Ovary (tissue), 9 donors: ENCODE results near the gene EGFLAM. TPM values are rescaled to one million over a fixed set of nuclear protein-coding genes. Genes with fewer than 3 reads are reported as not detected.

Experiments used
- DNase-seq, 5 donors: peaks; one replicate each; pipeline ENCODE4 v3.0.0-alpha.2; 2019 to 2020
- H3K27ac ChIP-seq, 2 donors: fragments of 200-600 bp; one replicate each; pipeline versions ENCODE4 v1.5.1 to v1.8.0; 2019 to 2022
- H3K27me3 ChIP-seq: fragments of 200-600 bp; one replicate; pipeline ENCODE4 v1.8.0; 2022
- H3K36me3 ChIP-seq: fragments of 200-600 bp; sonication (generic); one replicate; pipeline ENCODE4 v1.5.1; 2019
- H3K4me1 ChIP-seq: one replicate; pipeline ENCODE4 v1.8.1; 2013; ENCODE audit warnings: mild to moderate bottlenecking, moderate library complexity; ENCODE audit not compliant: insufficient read depth
- H3K4me3 ChIP-seq: fragments of 200-600 bp; sonication (generic); one replicate; pipeline ENCODE4 v1.5.1; 2017
- H3K9me3 ChIP-seq, 2 donors: fragments of 200-600 bp in 1 of 2; sonication (generic) in 1 of 2; one replicate each; pipeline versions ENCODE4 v1.5.1 to v1.8.1; 2013 to 2019; ENCODE audit warnings: mild to moderate bottlenecking in 1 of 2, moderate library complexity in 1 of 2
- CTCF ChIP-seq, 3 donors: fragments of 450-650 bp in 2 of 3; fragments of 200-600 bp in 1 of 3; IDR thresholded peaks; one replicate each; pipeline versions ENCODE4 v1.5.1 to v1.8.0; 2016 to 2022; ENCODE audit warnings: antibody characterized with exemption in 3 of 3, mild to moderate bottlenecking in 1 of 3
- EP300 ChIP-seq: sonication (generic); formaldehyde crosslinking; IDR thresholded peaks from one replicate; pipeline ENCODE4 v1.6.1; 2017; ENCODE audit warnings: antibody characterized with exemption
- POLR2A ChIP-seq: fragments of 450-650 bp; IDR thresholded peaks from one replicate; pipeline ENCODE4 v1.6.1; 2017; ENCODE audit warnings: antibody characterized with exemption, mild to moderate bottlenecking, moderate library complexity
- WGBS, 3 donors: extraction: QIAGEN DNeasy Blood & Tissue Kit in 1 of 3; methylation state at CpG; one replicate each; pipeline versions ENCODE4 v1.1.5 to v1.1.7; 2013 to 2017; 5-methylcytosine and 5-hydroxymethylcytosine counted together
- intact Hi-C, 4 donors: fragments of 100-400 bp; cut with DNase I; formaldehyde crosslinking; loops; one replicate each; pipeline versions ENCODE4 v1.11.0 to v1.15.1; 2022 to 2023
- polyA plus RNA-seq, 2 donors: library from polyadenylated mRNA; stranded (reverse); fragments of 200-250 nt in 1 of 2; fragments of 350-450 nt in 1 of 2; fragmentation: Illumina TruSeq in 1 of 2; extraction: RNeasy Lipid Tissue Mini Kit (QIAGEN cat#74804) in 1 of 2; gene quantifications; one replicate each; pipeline ENCODE4 v1.2.3, GENCODE V29; 2013 to 2014
- total RNA-seq, 7 donors: library from RNA; depleted of rRNA in 2 of 7; stranded (reverse); fragments of >200 nt in 2 of 7; fragmentation: NEBNext Ultra II Directional in 3 of 7; extraction: Animal tissue kit (Norgen Biotek cat#: 25700) in 3 of 7; gene quantifications; one replicate each; pipeline versions ENCODE4 v1.1.0 to v1.2.4, GENCODE V29; 2016 to 2023
- donor health status: DM: no; HTN: no; CAD: no; lungs with moderate emphysema.
- donor health status: DM: no; HTN: no; CAD: no.
- donor health status: Bipolar disorder and iron deficiency.
- donor health status: DM: yes; HTN: yes; CAD: no.
- donor health status: DM: no; HTN: no; CAD: no.
- donor health status: DM: yes; HTN: yes; CAD: no.

The EGFLAM gene
- total and polyA plus RNA-seq, 9 donors, result 6.1 to 37.8 (median 17.1) TPM

GRCh38 chr5:38240212-38240611 lies 18.1 kb upstream of the EGFLAM start:
- no peaks in the 10 kb centered on the region for H3K36me3 ChIP-seq
- H3K27me3 ChIP-seq, result no peaks in the 10 kb centered on the region
- H3K27ac ChIP-seq, result no peak overlapping the region
- DNase-seq, result no peak
- 7 to 13% (median 12%) methylated on average over 1 of the region's 1 CpG for WGBS, 3 donors
- H3K4me1 ChIP-seq, result no peaks in the 10 kb centered on the region
- no peak overlapping the region for H3K4me3 ChIP-seq
- intact Hi-C loops, result no loop called here
- peaks cover 0 to under 1% of the 10 kb centered on the region in 2 donors for H3K9me3 ChIP-seq
- TF ChIP-seq CTCF (IDR thresholded peaks at IDR 0.05) (no peak), EP300 (no peak), POLR2A (no peak)

- no peak for TF ChIP-seq EP300
- no peak for TF ChIP-seq POLR2A
- no peak for TF ChIP-seq CTCF (IDR thresholded peaks at IDR 0.05)
- H3K9me3 ChIP-seq, result no peaks in the 10 kb centered on the region
- no peak overlapping the region for H3K4me3 ChIP-seq
- no peaks in the 10 kb centered on the region for H3K36me3 ChIP-seq
- intact Hi-C loops, result no loop called here
- no peaks in the 10 kb centered on the region for H3K4me1 ChIP-seq
- H3K27ac ChIP-seq, result no peak overlapping the region
- WGBS, 3 donors, result 68 to 75% (median 74%) methylated on average over 5 of the region's 5 CpGs
- no peaks in the 10 kb centered on the region for H3K27me3 ChIP-seq
- DNase-seq, result no peak
Observed at GRCh38 chr5:38241655-38242054, 16.7 kb upstream of the EGFLAM start.

GRCh38 chr5:38245307-38245706 lies 13.1 kb upstream of the EGFLAM start:
- Histone ChIP-seq H3K4me3 (no peak overlapping the region), H3K4me1 (no peaks in the 10 kb centered on the region), H3K27me3 (no peaks in the 10 kb centered on the region), H3K9me3 (no peaks in the 10 kb centered on the region), H3K36me3 (no peaks in the 10 kb centered on the region), H3K27ac (no peak overlapping the region)
- intact Hi-C loops, result no loop called here
- 94 to 96% (median 94%) methylated on average over 6 of the region's 6 CpGs for WGBS, 3 donors
- DNase-seq, result no peak
- TF ChIP-seq EP300 (no peak), CTCF (IDR thresholded peaks at IDR 0.05) (no peak), POLR2A (no peak)

GRCh38 chr5:38249301-38249700 lies 9.1 kb upstream of the EGFLAM start:
- Histone ChIP-seq H3K4me1 (no peaks in the 10 kb centered on the region), H3K27ac (no peak overlapping the region), H3K36me3 (no peaks in the 10 kb centered on the region), H3K27me3 (no peaks in the 10 kb centered on the region), H3K9me3 (no peaks in the 10 kb centered on the region), H3K4me3 (no peak overlapping the region)
- TF ChIP-seq POLR2A (no peak), CTCF (IDR thresholded peaks at IDR 0.05) (no peak), EP300 (no peak)
- 29 to 62% (median 40%) methylated on average over 1 of the region's 1 CpG for WGBS, 3 donors
- no peak for DNase-seq
- intact Hi-C loops, result no loop called here

GRCh38 chr5:38249812-38250211 lies 8.5 kb upstream of the EGFLAM start:
- no peak for DNase-seq
- no peak overlapping the region for H3K27ac ChIP-seq
- H3K36me3 ChIP-seq, result no peaks in the 10 kb centered on the region
- no peaks in the 10 kb centered on the region for H3K4me1 ChIP-seq
- H3K27me3 ChIP-seq, result no peaks in the 10 kb centered on the region
- TF ChIP-seq EP300, result no peak
- no peak for TF ChIP-seq CTCF (IDR thresholded peaks at IDR 0.05)
- TF ChIP-seq POLR2A, result no peak
- intact Hi-C loops, result loop anchor here in 1 of 4 donors (10.0 kb wide), 1 partner anchor 125 kb away; no protein-coding TSS in a partner anchor
- WGBS, 3 donors, result 93 to 95% (median 93%) methylated on average over 2 of the region's 2 CpGs
- H3K9me3 ChIP-seq, result no peaks in the 10 kb centered on the region
- no peak overlapping the region for H3K4me3 ChIP-seq
